Gastroesophageal sphincter (tissue), 3 donors: Measurements from ENCODE around the gene DYRK2.

Source experiments
- CTCF ChIP-seq, 4 experiments: fragments of 200-600 bp in 2 of 4; fragments of 450-650 bp in 2 of 4; sonication (generic) in 1 of 4; IDR thresholded peaks; one replicate each; pipeline ENCODE4 v1.5.1; 2017 to 2019; ENCODE audit warnings: antibody characterized with exemption in 4 of 4, mild to moderate bottlenecking in 2 of 4, moderate library complexity in 2 of 4
- EP300 ChIP-seq: sonication (generic); formaldehyde crosslinking; IDR thresholded peaks from one replicate; pipeline ENCODE4 v1.6.1; 2017; ENCODE audit warnings: antibody characterized with exemption, mild to moderate bottlenecking
- POLR2A ChIP-seq, 2 donors: fragments of 450-650 bp; IDR thresholded peaks; one replicate each; pipeline ENCODE4 v1.6.1; 2017; ENCODE audit warnings: antibody characterized with exemption in 2 of 2, mild to moderate bottlenecking in 2 of 2, moderate library complexity in 1 of 2

GRCh38 chr12:67701121-67701520 is 52.6 kb downstream of the DYRK2 start:
- TF ChIP-seq CTCF (IDR thresholded peaks at IDR 0.05) (no peak), POLR2A (IDR thresholded peaks at IDR 0.05) (no peak), EP300 (no peak)
